H9 (cell line): ENCODE data around the gene IGF2BP3. TPM values are rescaled to one million over a fixed set of nuclear protein-coding genes. Genes with fewer than 3 reads are reported as not detected.

Experiments used
- DNase-seq: peaks from one replicate; pipeline ENCODE4 v3.0.0-alpha.2; 2017
- H2AFZ ChIP-seq: one replicate; pipeline ENCODE4 v1.6.1; 2013; ENCODE audit warnings: mild to moderate bottlenecking, low read length, control low read depth, moderate library complexity
- H2AK5ac ChIP-seq: 2 replicates; pipeline ENCODE4 v1.6.1; 2013; ENCODE audit warnings: low read length, control low read depth, mixed read lengths; ENCODE audit not compliant: insufficient read length
- H2BK120ac ChIP-seq: one replicate; pipeline ENCODE4 v1.6.1; 2013; ENCODE audit warnings: low read depth, mild to moderate bottlenecking, low read length, control low read depth, inconsistent platforms; ENCODE audit not compliant: poor library complexity, severe bottlenecking
- H2BK12ac ChIP-seq: 2 replicates; pipeline ENCODE4 v1.6.1; 2013; ENCODE audit warnings: low read length, control low read depth, mixed read lengths, low read depth; ENCODE audit not compliant: insufficient read length
- H2BK15ac ChIP-seq: 2 replicates; pipeline ENCODE4 v1.6.1; 2013; ENCODE audit warnings: low read depth, low read length, control low read depth
- H2BK20ac ChIP-seq: one replicate; pipeline ENCODE4 v1.6.1; 2013; ENCODE audit warnings: low read depth, mild to moderate bottlenecking, low read length, control low read depth, inconsistent platforms; ENCODE audit not compliant: poor library complexity, severe bottlenecking
- H2BK5ac ChIP-seq: 2 replicates; pipeline ENCODE4 v1.6.1; 2013; ENCODE audit warnings: low read length, control low read depth, mixed read lengths; ENCODE audit not compliant: insufficient read length
- H3K14ac ChIP-seq: 2 replicates; pipeline ENCODE4 v1.6.1; 2013; ENCODE audit warnings: low read length, control low read depth; ENCODE audit not compliant: insufficient read depth
- H3K18ac ChIP-seq: 2 replicates; pipeline ENCODE4 v1.6.1; 2013; ENCODE audit warnings: low read depth, mild to moderate bottlenecking, mixed read lengths, low read length, control low read depth; ENCODE audit not compliant: insufficient read length
- H3K23ac ChIP-seq: 2 replicates; pipeline ENCODE4 v1.6.1; 2013; ENCODE audit warnings: low read length, control low read depth, mixed read lengths, low read depth; ENCODE audit not compliant: insufficient read length
- H3K23me2 ChIP-seq: 2 replicates; pipeline ENCODE4 v1.6.1; 2013; ENCODE audit warnings: low read depth, mild to moderate bottlenecking, mixed read lengths, low read length, control low read depth; ENCODE audit not compliant: insufficient read length, poor library complexity, severe bottlenecking
- H3K27ac ChIP-seq: 2 replicates; pipeline ENCODE4 v1.5.1; 2013; ENCODE audit warnings: low read length, control low read depth, mixed read lengths, low read depth; ENCODE audit not compliant: insufficient read length
- H3K27me3 ChIP-seq: 2 replicates; pipeline ENCODE4 v1.6.1; 2013; ENCODE audit warnings: low read length, control low read depth, inconsistent platforms; ENCODE audit not compliant: insufficient read depth
- H3K4ac ChIP-seq: 2 replicates; pipeline ENCODE4 v1.6.1; 2013; ENCODE audit warnings: low read depth, mild to moderate bottlenecking, control low read depth, inconsistent platforms, low read length, moderate library complexity
- H3K4me1 ChIP-seq: 2 replicates; pipeline ENCODE4 v1.6.1; 2013; ENCODE audit warnings: low read length, control low read depth, inconsistent platforms; ENCODE audit not compliant: insufficient read depth
- H3K4me2 ChIP-seq: 2 replicates; pipeline ENCODE4 v1.6.1; 2013; ENCODE audit warnings: low read length, control low read depth, mixed read lengths; ENCODE audit not compliant: insufficient read length, insufficient read depth
- H3K56ac ChIP-seq: 2 replicates; pipeline ENCODE4 v1.6.1; 2013; ENCODE audit warnings: low read depth, mild to moderate bottlenecking, mixed read lengths, low read length, control low read depth; ENCODE audit not compliant: insufficient read length
- H3K79me1 ChIP-seq: 2 replicates; pipeline ENCODE4 v1.6.1; 2013; ENCODE audit warnings: low read depth, mild to moderate bottlenecking, moderate library complexity, low read length, control low read depth, inconsistent platforms; ENCODE audit not compliant: insufficient read depth, poor library complexity, severe bottlenecking
- H3K79me2 ChIP-seq: 2 replicates; pipeline ENCODE4 v1.6.1; 2013; ENCODE audit warnings: low read length, control low read depth, inconsistent platforms; ENCODE audit not compliant: insufficient read depth
- H3K9ac ChIP-seq: 2 replicates; pipeline ENCODE4 v1.6.1; 2013; ENCODE audit warnings: low read length, control low read depth, mixed read lengths; ENCODE audit not compliant: insufficient read length; ENCODE audit errors: extremely low read depth
- H3K9me3 ChIP-seq: one replicate; pipeline ENCODE4 v1.6.1; 2013; ENCODE audit warnings: low read depth, low read length, inconsistent platforms; ENCODE audit not compliant: control insufficient read depth
- H3T11ph ChIP-seq: one replicate; pipeline ENCODE4 v1.6.1; 2013; ENCODE audit warnings: mild to moderate bottlenecking, low read length, control low read depth, inconsistent platforms
- H4K20me1 ChIP-seq: one replicate; pipeline ENCODE4 v1.6.1; 2013; ENCODE audit not compliant: control insufficient read depth, insufficient read length, insufficient read depth
- H4K5ac ChIP-seq: 2 replicates; pipeline ENCODE4 v1.6.1; 2013; ENCODE audit warnings: low read depth, mild to moderate bottlenecking, mixed read lengths, low read length, control low read depth; ENCODE audit not compliant: insufficient read length
- H4K8ac ChIP-seq: replicated peaks from 2 replicates; pipeline ENCODE4 v1.6.1; 2013; ENCODE audit warnings: low read length, control low read depth, mixed read lengths, low read depth; ENCODE audit not compliant: insufficient read length
- H4K91ac ChIP-seq: 2 replicates; pipeline ENCODE4 v1.6.1; 2013; ENCODE audit warnings: low read depth, mild to moderate bottlenecking, moderate library complexity, mixed read lengths, low read length, control low read depth; ENCODE audit not compliant: insufficient read length
- H3K27ac Mint-ChIP-seq, 3 experiments: 2 replicates in 2 of 3; 3 replicates in 1 of 3; pipeline ENCODE4 v1.8.0; 2020 to 2021; ENCODE audit warnings: mixed read lengths in 3 of 3, mild to moderate bottlenecking in 1 of 3, moderate library complexity in 1 of 3
- H3K27me3 Mint-ChIP-seq: 2 replicates; pipeline ENCODE4 v1.8.0; 2021; ENCODE audit warnings: low read depth, mild to moderate bottlenecking, moderate library complexity, mixed read lengths
- H3K36me3 Mint-ChIP-seq, 3 experiments: 2 replicates in 2 of 3; 3 replicates in 1 of 3; pipeline ENCODE4 v1.8.0; 2020 to 2021; ENCODE audit warnings: low read depth in 3 of 3, mixed read lengths in 3 of 3; ENCODE audit not compliant: insufficient read depth in 1 of 3
- H3K4me1 Mint-ChIP-seq, 2 experiments: 2 replicates each; pipeline ENCODE4 v1.8.0; 2020; ENCODE audit warnings: mixed read lengths in 2 of 2
- H3K4me3 Mint-ChIP-seq, 2 experiments: 2 replicates in 1 of 2; 3 replicates in 1 of 2; pipeline ENCODE4 v1.8.0; 2020 to 2021; ENCODE audit warnings: mild to moderate bottlenecking in 2 of 2, mixed read lengths in 2 of 2, moderate library complexity in 1 of 2
- H3K9me3 Mint-ChIP-seq, 2 experiments: 2 replicates in 1 of 2; 3 replicates in 1 of 2; pipeline ENCODE4 v1.8.0; 2020; ENCODE audit warnings: mild to moderate bottlenecking in 2 of 2, mixed read lengths in 2 of 2, moderate library complexity in 1 of 2
- WGBS: extraction: QIAGEN DNeasy Blood & Tissue Kit; methylation state at CpG from one replicate; pipeline ENCODE4 v1.1.7; 2013; ENCODE audit warnings: missing lambda C conversion rate, low lambda C conversion rate, mixed read lengths; ENCODE audit not compliant: insufficient read length; ENCODE audit errors: extremely low coverage; 5-methylcytosine and 5-hydroxymethylcytosine counted together
- total RNA-seq: library from RNA; stranded (reverse); gene quantifications from 2 replicates; pipeline ENCODE4 v1.2.1, GENCODE V29; 2021
- TF ChIP-seq, protein P1 (sequence below): fragments of 200-600 bp; sonication (generic); conservative IDR thresholded peaks from 3 replicates; pipeline ENCODE4 v1.8.0; 2021; ENCODE audit warnings: antibody characterized with exemption, mild to moderate bottlenecking

IGF2BP3 gene
- total RNA-seq, 1 experiment from 2014 or later: 197 TPM

DNA sequence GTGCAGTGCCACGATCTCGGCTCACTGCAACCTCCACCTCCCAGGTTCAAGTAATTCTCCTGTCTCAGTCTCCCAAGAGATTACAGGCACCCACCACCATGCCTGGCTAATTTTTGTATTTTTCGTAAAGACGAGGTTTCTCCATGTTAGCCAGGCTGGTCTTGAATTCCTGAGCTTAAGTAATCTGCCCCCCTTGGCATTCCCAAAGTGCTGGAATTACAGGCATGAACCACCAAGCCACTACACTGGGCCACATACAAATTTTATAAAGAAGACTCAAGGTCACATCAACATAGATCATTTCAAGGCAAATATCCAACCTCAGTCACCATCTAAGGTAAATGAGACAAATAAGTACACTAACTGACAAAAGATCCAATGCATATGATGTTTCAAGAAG lies 32.1 kb downstream of the IGF2BP3 start:
- Histone ChIP-seq H3K4ac (no peak overlapping the region), H3K79me2 (peaks cover 39% of the 10 kb centered on the region), H2BK120ac (no peak overlapping the region), H2BK5ac (no peak overlapping the region), H3K23ac (no peak overlapping the region), H2BK15ac (no peak overlapping the region), H3K79me1 (no peaks in the 10 kb centered on the region), H2BK12ac (no peak overlapping the region), H3K18ac (no peak overlapping the region), H3K9ac (no peak overlapping the region), H3K56ac (no peak overlapping the region), H3K27me3 (no peaks in the 10 kb centered on the region), H3K4me2 (no peak overlapping the region), H2BK20ac (no peak overlapping the region), H3T11ph (no peak overlapping the region), H4K20me1 (no peaks in the 10 kb centered on the region), H3K4me1 (no peaks in the 10 kb centered on the region; the same call in 1 of the 2 replicates), H2AFZ (no peak overlapping the region), H4K8ac (no peak overlapping the region), H4K5ac (no peak overlapping the region), H3K14ac (no peak overlapping the region), H3K23me2 (no peaks in the 10 kb centered on the region), H4K91ac (no peak overlapping the region), H3K27ac (no peak overlapping the region), H2AK5ac (no peak overlapping the region), H3K9me3 (no peaks in the 10 kb centered on the region)
- no CpG with 5 or more reads among the region's 4 CpGs for WGBS
- TF ChIP-seq, protein P1, sequence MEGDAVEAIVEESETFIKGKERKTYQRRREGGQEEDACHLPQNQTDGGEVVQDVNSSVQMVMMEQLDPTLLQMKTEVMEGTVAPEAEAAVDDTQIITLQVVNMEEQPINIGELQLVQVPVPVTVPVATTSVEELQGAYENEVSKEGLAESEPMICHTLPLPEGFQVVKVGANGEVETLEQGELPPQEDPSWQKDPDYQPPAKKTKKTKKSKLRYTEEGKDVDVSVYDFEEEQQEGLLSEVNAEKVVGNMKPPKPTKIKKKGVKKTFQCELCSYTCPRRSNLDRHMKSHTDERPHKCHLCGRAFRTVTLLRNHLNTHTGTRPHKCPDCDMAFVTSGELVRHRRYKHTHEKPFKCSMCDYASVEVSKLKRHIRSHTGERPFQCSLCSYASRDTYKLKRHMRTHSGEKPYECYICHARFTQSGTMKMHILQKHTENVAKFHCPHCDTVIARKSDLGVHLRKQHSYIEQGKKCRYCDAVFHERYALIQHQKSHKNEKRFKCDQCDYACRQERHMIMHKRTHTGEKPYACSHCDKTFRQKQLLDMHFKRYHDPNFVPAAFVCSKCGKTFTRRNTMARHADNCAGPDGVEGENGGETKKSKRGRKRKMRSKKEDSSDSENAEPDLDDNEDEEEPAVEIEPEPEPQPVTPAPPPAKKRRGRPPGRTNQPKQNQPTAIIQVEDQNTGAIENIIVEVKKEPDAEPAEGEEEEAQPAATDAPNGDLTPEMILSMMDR: no peak
- no peak for DNase-seq
- Mint-ChIP-seq H3K9me3 (no peaks in the 10 kb centered on the region; a peak in 2 of 5 replicates), H3K4me3 (no peak overlapping the region), H3K36me3 (peaks cover 16 to 30% (median 25%) of the 10 kb centered on the region in 3 experiments), H3K27ac (peak overlapping the region; percentile 3 to 76 (median 12); a peak in 5 of 7 replicates), H3K4me1 (peaks cover 24 to 27% of the 10 kb centered on the region in 2 experiments), H3K27me3 (no peaks in the 10 kb centered on the region)
